Measurements from ENCODE around the gene SMIM24.
"Not testable (repeated sequence)": the region's sequence is repeated elsewhere in the genome, so short reads cannot be mapped to it uniquely, and the experiment has no call there.

The SMIM24 gene

GRCh38 chr19:3514930-3515329 is 34.6 kb upstream of the SMIM24 start:
- DNase-seq (ENCODE audit: low spot score): no peak

- no peak for DNase-seq (ENCODE audit: low spot score)
These were observed 33.2 kb upstream of the SMIM24 start for GRCh38 chr19:3513229-3514140.

GRCh38 chr19:3512562-3513228 is 32.4 kb upstream of the SMIM24 start:
- peak; percentile 37 for DNase-seq (ENCODE audit: low spot score)

GRCh38 chr19:3511506-3512251 is 31.4 kb upstream of the SMIM24 start:
- DNase-seq (ENCODE audit: low spot score): no peak

GRCh38 chr19:3510727-3511126 is 30.4 kb upstream of the SMIM24 start:
- peak; percentile 22 for DNase-seq (ENCODE audit: low spot score)

- DNase-seq (ENCODE audit: low spot score): no peak
These were observed 29.3 kb upstream of the SMIM24 start for GRCh38 chr19:3509566-3509989.

- DNase-seq (ENCODE audit: low spot score): no peak
These were observed 28.6 kb upstream of the SMIM24 start for GRCh38 chr19:3508771-3509535.

- not testable (repeated sequence) for DNase-seq (ENCODE audit: low spot score)
These were observed 27.9 kb upstream of the SMIM24 start for GRCh38 chr19:3508121-3508661.

- peak; percentile 22 for DNase-seq (ENCODE audit: low spot score)
These were observed 27.2 kb upstream of the SMIM24 start for GRCh38 chr19:3507371-3508120.

- DNase-seq (ENCODE audit: low spot score): no peak
These were observed 26.3 kb upstream of the SMIM24 start for GRCh38 chr19:3506384-3507340.

GRCh38 chr19:3505598-3506383 is 25.5 kb upstream of the SMIM24 start, which contains the start of gene FZR1:
TSS of gene FZR1 (plus strand) at chr19:3506311. CDS start at chr19:3522990, 16,679 bp downstream.
- DNase-seq (ENCODE audit: low spot score): peak; percentile 98

- DNase-seq (ENCODE audit: low spot score): no peak
These were observed 24.4 kb upstream of the SMIM24 start for GRCh38 chr19:3504735-3505134.

GRCh38 chr19:3503036-3503572 is 22.8 kb upstream of the SMIM24 start:
- DNase-seq (ENCODE audit: low spot score): no peak

- no peak for DNase-seq (ENCODE audit: low spot score)
These were observed 21.5 kb upstream of the SMIM24 start for GRCh38 chr19:3501780-3502179.

GRCh38 chr19:3500429-3501101 is 20.2 kb upstream of the SMIM24 start, which contains the start of gene DOHH:
TSS of gene DOHH (minus strand) at chr19:3500674. CDS start at chr19:3496814, 3,860 bp downstream.
- peak; percentile 98 for DNase-seq (ENCODE audit: low spot score)

GRCh38 chr19:3499738-3500428 is 19.6 kb upstream of the SMIM24 start:
- no peak for DNase-seq (ENCODE audit: low spot score)
